GM19025 (cell line): ENCODE measurements around the gene TMEM106A.
"Not testable (repeated sequence)": the region's sequence is repeated elsewhere in the genome, so short reads cannot be mapped to it uniquely, and the experiment has no call there.

Source experiments
- ATAC-seq: cut with Tn5 transposase; IDR thresholded peaks from one replicate; pipeline ENCODE4 v1.9.1; 2021; ENCODE audit warnings: mild to moderate bottlenecking, low read depth, moderate library complexity; ENCODE audit not compliant: unreplicated experiment

Gene TMEM106A

GRCh38 chr17:43213545-43213944 is 1.9 kb downstream of the TMEM106A start:
- no peak for ATAC-seq

DNA sequence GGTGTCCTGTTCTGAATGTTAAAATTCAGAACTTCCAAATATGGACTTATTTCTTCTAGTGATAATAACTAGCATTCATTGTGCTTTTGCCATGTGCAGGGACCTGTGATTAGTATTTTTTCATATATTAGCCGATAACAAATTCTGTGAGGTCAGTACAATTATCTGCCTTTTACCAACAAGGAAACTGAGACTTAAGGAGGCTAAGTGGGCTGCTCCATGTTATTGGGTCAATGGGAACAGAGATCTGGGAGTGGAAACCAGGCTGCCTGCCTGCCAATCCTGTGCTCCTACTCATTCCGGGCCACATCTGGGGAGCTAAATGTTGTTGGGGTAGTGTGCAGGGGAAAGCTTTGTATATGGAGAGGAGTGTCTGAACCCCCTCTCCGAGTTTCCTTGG is 3.7 kb downstream of the TMEM106A start:
- no peak for ATAC-seq

- no peak for ATAC-seq
These were observed 4.7 kb downstream of the TMEM106A start for GRCh38 chr17:43216369-43216761.

DNA sequence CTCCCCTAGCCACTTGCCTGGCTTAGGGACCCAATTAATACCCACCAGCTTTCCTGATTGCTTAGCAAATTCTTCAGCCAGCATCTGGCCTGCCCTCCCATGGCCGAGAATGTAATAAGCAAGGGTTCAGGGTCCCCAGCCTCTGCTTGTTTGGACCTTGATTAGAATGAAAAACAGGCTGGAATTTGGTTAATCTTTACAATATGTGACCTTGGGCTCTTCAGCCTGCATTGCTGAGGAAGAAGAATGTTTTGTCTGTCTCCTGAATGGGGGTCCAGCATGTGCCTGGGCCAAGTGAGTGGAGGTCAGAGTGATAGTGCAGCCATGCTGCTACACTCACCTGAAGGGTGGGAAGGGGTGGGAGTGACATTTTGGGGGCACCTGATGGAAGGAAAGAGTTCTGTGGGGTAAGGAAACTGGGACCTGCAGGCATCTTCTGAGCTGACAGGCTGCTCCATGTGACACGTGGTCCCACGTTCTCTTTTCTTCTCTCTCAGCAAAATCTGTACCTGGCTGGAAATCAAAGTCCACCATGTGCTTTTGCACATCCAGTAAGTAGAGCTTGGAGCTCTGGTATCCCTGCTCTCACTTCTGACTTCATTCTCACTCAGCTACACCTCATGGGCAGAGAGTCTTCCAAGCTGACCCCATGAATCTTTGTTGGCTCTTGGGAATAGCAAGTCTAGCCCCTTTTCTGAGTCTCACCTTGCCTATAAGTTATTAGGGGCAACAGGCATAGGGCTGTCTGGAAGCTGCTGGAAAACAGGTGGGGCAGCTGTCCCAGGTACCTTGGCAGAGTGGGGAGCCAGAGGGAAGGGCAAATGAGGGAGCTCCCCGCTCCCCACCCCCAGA is 5.3 kb downstream of the TMEM106A start:
- ATAC-seq: no peak

GRCh38 chr17:43217614-43218087 is 6.0 kb downstream of the TMEM106A start:
- ATAC-seq: no peak

DNA sequence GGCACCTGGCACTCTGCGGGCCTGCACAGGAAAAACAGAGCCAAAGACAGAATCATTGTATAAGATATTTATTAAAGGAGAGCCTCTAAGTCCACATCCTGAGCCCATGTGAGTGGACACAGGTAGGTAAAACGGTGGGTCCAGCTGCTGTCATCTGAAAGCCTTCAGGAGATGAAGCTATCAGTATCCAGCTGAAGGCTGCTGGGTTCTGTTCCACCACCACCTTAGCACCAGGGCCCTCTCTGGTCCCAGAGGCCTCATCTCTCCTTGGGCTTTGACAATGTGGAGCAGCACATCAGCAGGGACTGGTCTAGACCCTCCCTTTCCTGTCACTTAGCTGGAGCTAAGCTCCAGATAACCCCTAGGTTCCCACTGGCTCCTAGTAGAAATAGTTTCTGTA is 7.3 kb downstream of the TMEM106A start:
- no peak for ATAC-seq

GRCh38 chr17:43219746-43220380 is 8.2 kb downstream of the TMEM106A start:
- ATAC-seq: no peak

DNA sequence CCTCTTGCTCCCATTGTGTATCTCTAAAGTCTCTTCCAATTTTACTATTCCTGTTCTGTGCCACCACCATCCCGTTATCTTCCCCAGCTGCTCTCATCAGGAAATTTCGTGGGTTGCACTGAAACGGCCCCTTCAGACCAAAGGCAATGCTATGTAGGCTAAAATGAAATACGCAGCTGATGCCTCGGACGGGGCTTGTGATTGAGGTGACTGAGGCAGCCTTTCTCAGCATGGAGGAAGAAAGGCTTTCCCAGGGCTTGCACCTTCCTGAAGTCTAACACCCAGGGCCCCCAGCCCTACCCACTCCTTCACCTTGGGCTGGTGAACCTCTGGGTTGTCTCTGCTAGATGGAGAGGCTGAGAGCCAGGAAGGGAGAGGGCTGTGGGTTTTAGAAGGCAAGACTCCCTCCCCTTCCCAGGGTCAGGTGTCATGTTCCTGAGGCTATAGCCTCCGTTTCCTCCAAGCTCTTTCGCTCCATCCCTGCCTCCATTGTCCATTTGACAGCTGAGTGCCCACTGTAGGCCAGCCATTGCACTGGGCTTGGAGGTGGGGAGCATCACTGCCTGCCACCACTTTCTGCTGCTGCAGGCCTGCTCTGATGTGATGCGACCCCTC is 8.9 kb downstream of the TMEM106A start:
- no peak for ATAC-seq

DNA sequence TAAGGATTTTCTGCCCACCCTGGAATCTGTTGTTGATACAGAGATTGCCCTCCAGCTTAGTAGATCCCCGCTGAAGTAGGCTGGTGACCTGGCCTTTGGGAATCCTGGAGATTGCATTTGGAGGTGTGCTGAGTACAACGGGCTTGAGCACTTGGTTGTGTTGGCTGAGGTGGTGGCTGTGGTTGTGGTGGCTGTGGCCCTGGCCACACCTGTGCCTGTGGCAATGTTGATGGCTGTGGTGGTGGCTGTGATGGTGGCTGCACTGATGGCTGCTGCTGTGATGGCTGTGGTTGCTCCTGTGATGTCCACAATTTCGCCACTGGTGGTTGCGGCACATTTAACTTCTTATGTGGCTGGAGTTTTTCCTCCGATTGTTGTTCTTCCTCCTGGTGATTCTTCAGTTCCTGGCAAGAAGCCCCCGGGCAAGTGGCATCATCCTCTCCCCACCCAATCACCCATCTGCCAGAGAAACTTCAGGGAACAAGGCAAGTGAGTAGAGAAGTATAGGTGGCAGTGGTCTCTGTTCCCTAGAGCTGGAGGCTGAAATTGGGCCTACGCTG is 12.6 kb downstream of the TMEM106A start:
- ATAC-seq: no peak

- no peak for ATAC-seq
These were observed 14.7 kb downstream of the TMEM106A start for GRCh38 chr17:43226393-43226792.

GRCh38 chr17:43228020-43228782 is 16.5 kb downstream of the TMEM106A start, which contains the start of gene CCDC200:
Gene CCDC200, minus strand, starts transcription at chr17:43228623. Its CDS starts 69 bp downstream, at chr17:43228554.
- ATAC-seq: not testable (repeated sequence)

DNA sequence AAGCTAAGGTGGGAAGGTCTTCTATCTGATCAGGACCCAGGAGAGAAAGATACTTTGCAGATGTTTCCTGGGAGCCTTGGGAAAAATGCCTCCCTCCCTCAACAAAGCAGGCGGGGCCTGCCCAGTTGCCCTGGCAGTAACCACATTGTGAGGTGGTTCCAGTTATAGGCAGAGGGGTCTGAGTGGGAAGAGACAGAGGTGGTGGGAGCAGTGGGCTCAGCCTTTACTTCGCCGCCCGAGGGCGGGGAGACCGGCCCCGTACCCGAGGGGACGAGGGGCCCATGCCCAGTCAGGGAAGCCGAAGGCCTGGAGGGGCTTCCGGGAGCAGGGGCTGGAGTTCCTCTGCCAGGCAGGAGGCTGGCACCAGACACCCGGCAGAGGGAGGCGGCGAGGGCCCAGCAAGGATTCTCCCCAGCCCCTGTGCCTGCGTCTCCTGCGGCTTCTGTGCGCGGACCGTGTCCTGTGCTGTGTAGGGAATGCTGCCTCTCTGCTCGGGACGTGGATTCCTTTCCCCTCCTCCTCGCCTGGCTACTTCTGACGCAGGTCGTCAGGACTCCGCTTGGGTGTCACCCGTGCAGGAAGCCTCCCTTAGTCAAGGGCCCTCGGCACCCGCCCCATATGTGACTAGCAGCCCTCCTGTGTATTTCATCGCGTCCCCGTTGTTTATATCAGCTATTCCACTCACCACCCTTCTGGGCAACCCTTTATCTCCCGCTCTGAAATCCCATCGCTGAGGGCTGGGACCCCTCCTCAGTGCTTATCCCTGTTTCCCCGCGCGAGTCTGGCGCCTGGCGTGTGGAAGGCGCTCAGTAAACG is 19.7 kb downstream of the TMEM106A start:
- ATAC-seq: not testable (repeated sequence)

DNA sequence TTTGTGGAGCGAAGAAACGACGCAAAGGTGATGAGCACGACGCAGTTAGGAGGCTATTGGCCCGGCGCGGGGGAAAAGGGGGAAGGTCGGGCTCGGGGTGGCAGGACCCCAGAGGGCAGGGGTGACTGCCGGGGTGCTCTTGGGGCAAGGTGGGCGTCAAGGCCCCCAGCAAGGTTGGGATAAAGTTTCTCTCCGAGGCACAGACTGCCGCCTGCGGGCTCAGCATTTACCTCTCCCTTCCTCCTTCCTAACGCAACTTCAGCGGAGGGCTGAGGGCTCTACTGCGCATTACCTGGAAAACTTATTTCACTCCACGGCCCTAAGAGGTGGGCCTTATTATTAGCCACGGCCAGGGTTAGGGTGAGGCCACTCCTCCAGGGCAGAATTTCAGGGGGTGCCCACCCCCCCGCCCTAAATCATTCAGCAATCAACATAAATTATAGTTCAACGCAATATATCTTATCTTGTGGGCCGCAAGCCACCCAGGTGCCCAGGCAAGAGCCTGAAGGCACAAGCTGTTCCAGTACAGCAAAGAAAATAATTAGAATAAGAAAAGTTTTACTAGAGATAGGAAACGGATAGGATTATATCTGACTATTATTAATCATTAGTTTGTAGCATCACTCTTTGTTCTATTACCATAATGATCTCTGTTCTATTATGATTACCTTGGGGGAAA is 20.5 kb downstream of the TMEM106A start:
- not testable (repeated sequence) for ATAC-seq

DNA sequence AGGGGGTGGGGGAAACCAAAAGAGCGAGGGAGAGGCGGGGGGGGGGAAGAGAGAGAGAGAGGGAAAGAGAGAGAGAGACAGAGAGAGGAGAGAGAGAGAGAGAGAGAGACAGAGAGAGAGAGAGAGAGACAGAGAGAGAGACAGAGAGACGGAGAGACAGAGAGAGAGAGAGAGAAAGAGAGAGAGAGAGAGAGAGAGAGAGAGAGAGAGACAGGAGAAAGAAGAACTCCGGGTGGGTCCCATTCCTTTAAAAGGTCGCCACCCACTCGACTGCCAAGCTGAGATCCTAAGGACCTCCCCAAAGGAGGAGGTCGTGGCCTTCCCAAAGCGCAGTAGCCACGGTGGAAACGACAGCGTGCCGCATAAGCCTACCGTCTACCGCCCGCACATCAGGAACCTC is 21.6 kb downstream of the TMEM106A start:
- ATAC-seq: not testable (repeated sequence)

DNA sequence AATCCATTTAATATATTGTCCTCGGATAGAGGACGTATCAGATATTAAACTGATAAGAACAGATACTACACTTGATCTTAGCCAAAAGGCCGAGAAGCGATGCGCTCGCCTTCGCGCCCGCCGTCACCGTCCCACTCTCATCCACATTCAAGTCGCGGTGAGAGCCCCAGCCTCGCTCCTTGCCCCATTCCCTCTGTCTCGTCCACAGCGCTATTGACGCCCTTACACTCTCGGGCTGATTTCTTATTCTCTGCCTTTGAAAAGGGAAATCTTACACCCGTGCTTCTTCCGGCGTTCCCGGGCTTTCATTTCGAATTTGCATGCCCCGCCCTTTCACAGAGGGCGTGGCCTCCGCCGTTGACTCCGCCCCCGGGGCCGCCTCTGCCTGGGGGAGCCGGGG is 22.2 kb downstream of the TMEM106A start, which contains the start of gene RNU2-1:
TSS of gene RNU2-1 (minus strand) at position 101 of the 400 bp plus-strand sequence.
- not testable (repeated sequence) for ATAC-seq

DNA sequence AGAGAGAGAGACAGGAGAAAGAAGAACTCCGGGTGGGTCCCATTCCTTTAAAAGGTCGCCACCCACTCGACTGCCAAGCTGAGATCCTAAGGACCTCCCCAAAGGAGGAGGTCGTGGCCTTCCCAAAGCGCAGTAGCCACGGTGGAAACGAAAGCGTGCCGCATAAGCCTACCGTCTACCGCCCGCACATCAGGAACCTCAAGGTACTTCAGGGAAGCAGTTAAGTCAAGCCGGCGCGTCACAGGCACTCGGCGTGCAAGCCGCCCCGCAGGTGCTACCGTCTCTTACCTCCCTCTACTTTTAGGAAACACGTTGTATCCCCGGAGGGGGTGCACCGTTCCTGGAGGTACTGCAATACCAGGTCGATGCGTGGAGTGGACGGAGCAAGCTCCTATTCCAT is 27.9 kb downstream of the TMEM106A start:
- ATAC-seq: not testable (repeated sequence)

- ATAC-seq: not testable (repeated sequence)
These were observed 29.1 kb downstream of the TMEM106A start for GRCh38 chr17:43240596-43241352.

DNA sequence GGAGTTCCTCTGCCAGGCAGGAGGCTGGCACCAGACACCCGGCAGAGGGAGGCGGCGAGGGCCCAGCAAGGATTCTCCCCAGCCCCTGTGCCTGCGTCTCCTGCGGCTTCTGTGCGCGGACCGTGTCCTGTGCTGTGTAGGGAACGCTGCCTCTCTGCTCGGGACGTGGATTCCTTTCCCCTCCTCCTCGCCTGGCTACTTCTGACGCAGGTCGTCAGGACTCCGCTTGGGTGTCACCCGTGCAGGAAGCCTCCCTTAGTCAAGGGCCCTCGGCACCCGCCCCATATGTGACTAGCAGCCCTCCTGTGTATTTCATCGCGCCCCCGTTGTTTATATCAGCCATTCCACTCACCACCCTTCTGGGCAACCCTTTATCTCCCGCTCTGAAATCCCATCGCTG is 34.8 kb downstream of the TMEM106A start:
- not testable (repeated sequence) for ATAC-seq
